Activated CD4-positive, alpha-beta memory T cell treated with anti-CD3 and anti-CD28 coated beads, Interleukin-2, amount 10 ng/mL, durations not matched to agents 7 days and 5 days (primary cell): Measurements from ENCODE around the gene CD6. TPM values are rescaled to one million over a fixed set of nuclear protein-coding genes. Genes with fewer than 3 reads are reported as not detected.

Experiments
- CTCF ChIA-PET: fragments of 350-600 bp; sonication (Branson Sonifier 250); formaldehyde crosslinking; loops from one replicate; lab custom pipeline; 2021; ENCODE audit warnings: antibody characterized with exemption, inconsistent platforms; lab: Charles Lee
- POLR2A ChIA-PET: fragments of 350-600 bp; sonication (Branson Sonifier 250); formaldehyde crosslinking; loops from one replicate; lab custom pipeline; 2021; ENCODE audit warnings: antibody characterized with exemption; lab: Charles Lee
- DNase-seq: peaks from one replicate; pipeline ENCODE4 v3.0.0-alpha.2; 2020
- H3K27ac Mint-ChIP-seq: one replicate; pipeline ENCODE4 v1.8.0; 2021; ENCODE audit warnings: mild to moderate bottlenecking, mixed read lengths
- H3K27me3 Mint-ChIP-seq: one replicate; pipeline ENCODE4 v1.8.0; 2021; ENCODE audit warnings: mixed read lengths
- H3K36me3 Mint-ChIP-seq: one replicate; pipeline ENCODE4 v1.8.0; 2021; ENCODE audit warnings: low read depth, mixed read lengths
- H3K4me1 Mint-ChIP-seq: one replicate; pipeline ENCODE4 v1.8.0; 2021; ENCODE audit warnings: mixed read lengths
- H3K4me3 Mint-ChIP-seq: one replicate; pipeline ENCODE4 v1.8.0; 2021; ENCODE audit warnings: mild to moderate bottlenecking, mixed read lengths
- H3K9me3 Mint-ChIP-seq: one replicate; pipeline ENCODE4 v1.8.0; 2021; ENCODE audit warnings: mixed read lengths
- total RNA-seq, 2 experiments: library from RNA; stranded (reverse); gene quantifications; one replicate each; pipeline ENCODE4 v1.2.3, GENCODE V29; 2021

The CD6 gene
- total RNA-seq, 2 experiments from 2014 or later: 293 to 299 TPM

DNA sequence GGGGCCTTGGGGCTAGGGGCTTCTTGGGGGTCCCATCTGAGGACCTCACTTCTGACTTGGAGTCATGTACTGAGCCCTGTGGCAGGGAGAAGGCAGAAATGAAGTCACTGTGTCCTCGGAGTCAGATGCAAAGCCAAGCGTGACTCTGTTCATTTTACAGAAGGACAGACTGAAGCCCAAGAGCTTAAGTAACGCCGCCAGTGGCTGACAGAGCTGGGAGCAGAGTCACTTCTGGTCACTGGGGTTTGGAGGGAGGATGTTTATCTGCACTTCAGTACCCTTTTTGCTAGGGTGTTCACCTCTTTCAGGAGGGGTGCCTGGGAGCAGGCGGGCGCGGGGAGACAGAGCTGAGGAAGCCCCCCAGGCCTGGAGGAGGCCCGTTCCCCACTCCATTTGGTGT lies 10.7 kb downstream of the CD6 start:
- H3K27me3 Mint-ChIP-seq: no peaks in the 10 kb centered on the region
- ChIA-PET POLR2A (interaction anchor here (0.7 to 7.4 kb wide), 17 partner anchors 16 to 150 kb away, joined by 3 to 101 read pairs (median 4); partner anchors contain the start of genes CD5 and TMEM109), CTCF (interaction anchor here (1.0 to 1.4 kb wide), 4 partner anchors 9 to 147 kb away, joined by 3 to 6 read pairs (median 3); no protein-coding TSS in a partner anchor)
- H3K4me3 Mint-ChIP-seq: peak overlapping the region; percentile 80
- H3K36me3 Mint-ChIP-seq: peaks cover 77% of the 10 kb centered on the region
- peak; percentile 63 for DNase-seq
- peak overlapping the region; percentile 99 for H3K27ac Mint-ChIP-seq
- H3K9me3 Mint-ChIP-seq: no peaks in the 10 kb centered on the region
- peaks cover 91% of the 10 kb centered on the region for H3K4me1 Mint-ChIP-seq

DNA sequence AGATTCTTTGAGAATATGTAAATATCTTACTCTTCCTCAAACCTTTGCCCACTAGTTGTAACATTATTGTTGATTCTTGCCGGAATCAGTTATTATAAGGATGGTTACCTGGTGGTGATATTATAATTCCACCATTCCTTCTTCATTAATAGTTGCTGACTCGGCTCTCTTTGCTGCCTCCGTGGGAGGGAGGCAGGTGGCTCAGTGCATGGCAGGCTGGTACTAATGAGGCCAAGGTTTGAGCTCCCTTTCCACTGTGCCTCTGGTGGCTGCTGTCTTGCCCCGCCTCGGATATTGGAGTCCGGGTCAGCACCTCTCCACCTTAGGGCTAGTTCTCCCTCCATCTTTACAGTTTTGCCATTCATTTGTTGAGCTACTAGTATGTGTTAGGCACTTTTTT lies 12.7 kb downstream of the CD6 start:
- no peak for DNase-seq
- ChIA-PET CTCF (interaction anchor here (0.6 to 1.1 kb wide), 4 partner anchors 13 to 1713 kb away, joined by 3 to 11 read pairs (median 3); partner anchors contain the start of gene CD6), POLR2A (interaction anchor here (0.7 to 6.6 kb wide), 14 partner anchors 12 to 143 kb away, joined by 3 to 61 read pairs (median 6); no protein-coding TSS in a partner anchor)
- H3K4me1 Mint-ChIP-seq: peaks cover 92% of the 10 kb centered on the region
- peak overlapping the region; percentile 99 for H3K27ac Mint-ChIP-seq
- H3K36me3 Mint-ChIP-seq: peaks cover 79% of the 10 kb centered on the region
- H3K27me3 Mint-ChIP-seq: no peaks in the 10 kb centered on the region
- H3K9me3 Mint-ChIP-seq: no peaks in the 10 kb centered on the region
- H3K4me3 Mint-ChIP-seq: peak overlapping the region; percentile 80

DNA sequence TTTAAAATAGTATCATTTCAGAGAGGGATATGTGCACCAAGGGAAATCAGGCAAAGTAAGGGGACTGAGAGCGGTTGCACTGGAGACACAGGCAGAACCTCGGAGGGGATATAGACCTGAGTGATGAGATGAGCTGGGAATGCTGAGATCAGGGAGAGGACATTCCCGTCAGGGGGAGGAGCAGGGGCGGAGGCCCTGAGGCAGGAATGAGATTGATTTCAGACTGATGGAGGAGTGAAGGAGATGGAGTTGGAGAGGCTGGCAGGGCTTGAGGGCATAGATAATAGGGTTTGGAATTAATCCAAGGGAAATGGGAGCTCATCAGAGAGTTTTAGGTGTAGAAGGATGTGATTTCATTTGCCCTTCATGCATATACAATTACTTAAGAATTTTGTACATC lies 13.2 kb downstream of the CD6 start:
- peak overlapping the region; percentile 99 for H3K27ac Mint-ChIP-seq
- H3K27me3 Mint-ChIP-seq: no peaks in the 10 kb centered on the region
- CTCF ChIA-PET: interaction anchor here (0.6 to 2.0 kb wide), 5 partner anchors 8 to 1712 kb away, joined by 3 to 11 read pairs (median 3); partner anchors contain the start of gene CD6
- no peak for DNase-seq
- no peaks in the 10 kb centered on the region for H3K9me3 Mint-ChIP-seq
- H3K36me3 Mint-ChIP-seq: peaks cover 83% of the 10 kb centered on the region
- peaks cover 93% of the 10 kb centered on the region for H3K4me1 Mint-ChIP-seq
- POLR2A ChIA-PET: interaction anchor here (0.7 to 6.6 kb wide), 14 partner anchors 11 to 142 kb away, joined by 3 to 61 read pairs (median 6); no protein-coding TSS in a partner anchor
- H3K4me3 Mint-ChIP-seq: peak overlapping the region; percentile 80

DNA sequence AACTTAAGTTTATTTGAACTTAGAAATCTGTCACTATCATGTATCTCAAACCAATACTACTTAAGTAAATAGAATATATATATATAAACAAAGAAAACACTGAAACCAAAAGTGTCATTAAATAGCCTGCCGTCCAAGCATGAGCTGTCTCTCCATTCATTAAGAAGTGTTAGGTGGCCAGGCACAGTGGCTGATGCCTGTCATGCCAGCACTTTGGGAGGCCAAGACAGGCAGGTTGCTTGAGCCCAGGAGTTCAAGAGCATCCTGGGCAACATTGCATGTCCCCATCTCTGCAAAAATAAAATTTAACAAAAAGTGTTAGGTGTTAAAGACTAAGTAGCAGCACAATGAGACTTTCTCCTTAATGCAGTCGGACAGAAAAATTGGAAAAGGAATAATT lies 14.0 kb downstream of the CD6 start:
- H3K27ac Mint-ChIP-seq: peak overlapping the region; percentile 99
- POLR2A ChIA-PET: interaction anchor here (1.0 to 6.6 kb wide), 17 partner anchors 10 to 1856 kb away, joined by 3 to 61 read pairs (median 7); partner anchors contain the start of gene TMEM109
- H3K4me3 Mint-ChIP-seq: peak overlapping the region; percentile 80
- DNase-seq: no peak
- peaks cover 81% of the 10 kb centered on the region for H3K36me3 Mint-ChIP-seq
- H3K4me1 Mint-ChIP-seq: peaks cover 92% of the 10 kb centered on the region
- CTCF ChIA-PET: interaction anchor here (0.8 to 2.0 kb wide), 8 partner anchors 9 to 144 kb away, joined by 3 to 11 read pairs (median 6); partner anchors contain the start of gene CD6
- H3K9me3 Mint-ChIP-seq: no peaks in the 10 kb centered on the region
- no peaks in the 10 kb centered on the region for H3K27me3 Mint-ChIP-seq

DNA sequence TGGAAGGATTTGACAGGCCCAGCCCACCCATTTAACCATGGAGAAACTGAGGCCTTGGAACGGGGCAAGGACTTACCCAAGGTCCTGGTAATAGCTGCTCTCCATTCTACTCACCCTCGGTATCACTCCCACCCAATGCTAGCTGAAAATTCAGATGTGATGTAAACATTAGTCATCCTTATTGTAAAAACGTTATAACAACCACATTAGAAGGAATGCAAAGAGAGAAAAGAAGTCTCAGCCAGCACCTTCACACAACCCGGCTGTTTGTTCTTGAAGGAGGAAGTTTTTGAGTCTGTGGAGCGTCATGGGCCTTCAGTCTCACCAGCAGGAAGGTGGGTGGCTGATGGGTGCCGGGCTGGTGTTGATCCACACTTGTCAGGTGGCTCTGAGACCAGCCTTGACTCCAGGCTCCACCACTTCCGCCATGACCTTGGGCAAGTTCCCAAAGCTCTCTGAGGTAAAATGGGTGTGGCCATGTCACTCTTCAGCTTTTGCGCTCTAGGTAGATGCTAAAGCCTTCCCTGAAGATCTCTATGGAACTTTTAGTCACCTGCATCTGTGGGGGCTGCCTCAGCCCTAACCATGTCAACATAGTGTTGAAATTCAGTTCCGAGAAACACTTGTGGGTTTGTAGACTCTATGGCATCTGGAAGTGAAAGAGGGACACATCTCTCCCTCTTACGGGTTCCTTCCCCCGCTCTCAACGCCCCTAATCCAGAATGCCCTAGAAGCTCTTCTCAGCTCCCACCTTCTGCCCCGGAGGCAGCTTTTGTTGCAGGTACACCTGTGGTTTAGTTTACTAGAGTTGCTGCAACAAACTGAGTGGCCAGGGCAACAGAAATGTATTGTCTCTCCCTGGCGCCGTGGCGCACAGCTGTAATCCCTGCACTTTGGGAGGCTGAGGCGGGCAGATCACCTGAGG lies 14.8 kb downstream of the CD6 start:
- Mint-ChIP-seq H3K27me3 (no peaks in the 10 kb centered on the region), H3K9me3 (no peaks in the 10 kb centered on the region), H3K4me3 (peak overlapping the region; percentile 80), H3K36me3 (peaks cover 80% of the 10 kb centered on the region), H3K4me1 (peaks cover 91% of the 10 kb centered on the region), H3K27ac (peak overlapping the region; percentile 99)
- DNase-seq: peak; percentile 90
- ChIA-PET POLR2A (interaction anchor here (0.6 to 6.6 kb wide), 24 partner anchors 10 to 1855 kb away, joined by 3 to 61 read pairs (median 5); partner anchors contain the start of genes CD5 and TMEM109), CTCF (interaction anchor here (0.8 to 2.0 kb wide), 9 partner anchors 9 to 143 kb away, joined by 3 to 10 read pairs (median 4); partner anchors contain the start of gene CD6)

DNA sequence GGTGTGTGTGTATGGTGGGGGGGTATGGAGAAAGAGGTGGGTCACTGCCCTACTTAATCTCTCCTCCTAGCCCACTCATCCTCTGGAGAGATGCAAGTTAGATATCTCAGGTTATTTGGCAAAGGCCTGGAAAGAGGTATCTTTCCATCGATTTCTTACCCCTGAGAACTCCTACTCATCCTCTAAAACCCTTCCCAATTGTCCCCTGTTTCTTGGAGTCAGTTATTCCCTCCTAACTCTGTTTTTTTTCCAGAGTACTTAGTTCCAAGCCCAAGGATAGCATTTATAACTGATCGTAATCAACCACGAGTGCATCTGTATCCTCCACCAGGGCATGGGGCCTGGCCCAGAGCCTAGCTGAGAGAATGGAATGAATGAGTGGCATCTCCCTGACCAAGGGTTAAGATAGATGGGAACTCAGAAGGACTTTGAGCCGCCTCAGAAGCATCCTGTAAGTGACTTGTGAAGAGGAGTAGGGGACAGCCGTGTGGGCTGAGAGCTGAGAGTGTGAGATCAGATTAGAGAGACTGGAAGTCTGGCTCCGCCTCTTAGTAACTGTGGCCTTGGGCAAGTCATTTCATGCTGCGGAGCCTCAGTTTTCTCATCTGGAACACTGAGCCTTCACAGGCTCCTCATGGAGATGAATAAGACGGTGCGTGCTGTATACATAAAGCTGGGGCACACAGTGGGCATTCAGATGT lies 16.2 kb downstream of the CD6 start:
- CTCF ChIA-PET: interaction anchor here (1.0 to 1.6 kb wide), 6 partner anchors 11 to 143 kb away, joined by 3 to 7 read pairs (median 3); no protein-coding TSS in a partner anchor
- Mint-ChIP-seq H3K36me3 (peaks cover 78% of the 10 kb centered on the region), H3K27ac (peak overlapping the region; percentile 99)

DNA sequence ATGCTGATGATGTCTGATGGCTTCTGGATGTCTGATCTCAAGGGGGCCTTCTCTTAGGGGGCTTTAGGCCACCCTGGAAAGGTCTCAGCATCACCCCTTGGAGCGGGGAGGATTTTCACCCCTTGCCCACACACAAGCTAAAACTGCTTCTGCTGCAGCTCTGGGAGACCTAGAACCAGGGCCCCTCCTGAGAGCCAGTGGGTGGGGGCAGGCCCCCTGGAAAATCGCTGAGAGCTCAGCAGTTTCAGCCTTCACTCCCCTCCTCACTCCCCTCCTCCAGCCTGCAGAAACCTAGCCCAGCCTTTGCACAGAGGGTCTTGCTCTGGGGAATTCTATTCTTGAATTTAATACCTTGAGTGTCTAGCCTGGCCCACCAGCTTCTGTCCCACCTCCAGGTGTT lies 17.2 kb downstream of the CD6 start:
- H3K9me3 Mint-ChIP-seq: no peaks in the 10 kb centered on the region
- CTCF ChIA-PET: interaction anchor here (0.5 to 3.7 kb wide), 6 partner anchors 9 to 142 kb away, joined by 3 to 14 read pairs (median 3); no protein-coding TSS in a partner anchor
- DNase-seq: no peak
- POLR2A ChIA-PET: interaction anchor here (0.8 to 6.6 kb wide), 16 partner anchors 10 to 141 kb away, joined by 3 to 61 read pairs (median 6); partner anchors contain the start of gene CD5
- H3K36me3 Mint-ChIP-seq: peaks cover 78% of the 10 kb centered on the region
- H3K27ac Mint-ChIP-seq: peak overlapping the region; percentile 99
- H3K27me3 Mint-ChIP-seq: no peaks in the 10 kb centered on the region
- H3K4me3 Mint-ChIP-seq: peak overlapping the region; percentile 46
- peaks cover 86% of the 10 kb centered on the region for H3K4me1 Mint-ChIP-seq

More for the DNA sequence above, 16.2 kb downstream of the CD6 start:
- POLR2A ChIA-PET: interaction anchor here (0.6 to 6.6 kb wide), 21 partner anchors 9 to 142 kb away, joined by 3 to 61 read pairs (median 5); partner anchors contain the start of gene CD5
- peak; percentile 76 for DNase-seq
- H3K27me3 Mint-ChIP-seq: no peaks in the 10 kb centered on the region
- no peaks in the 10 kb centered on the region for H3K9me3 Mint-ChIP-seq
- peak overlapping the region; percentile 80 for H3K4me3 Mint-ChIP-seq
- H3K4me1 Mint-ChIP-seq: peaks cover 86% of the 10 kb centered on the region

DNA sequence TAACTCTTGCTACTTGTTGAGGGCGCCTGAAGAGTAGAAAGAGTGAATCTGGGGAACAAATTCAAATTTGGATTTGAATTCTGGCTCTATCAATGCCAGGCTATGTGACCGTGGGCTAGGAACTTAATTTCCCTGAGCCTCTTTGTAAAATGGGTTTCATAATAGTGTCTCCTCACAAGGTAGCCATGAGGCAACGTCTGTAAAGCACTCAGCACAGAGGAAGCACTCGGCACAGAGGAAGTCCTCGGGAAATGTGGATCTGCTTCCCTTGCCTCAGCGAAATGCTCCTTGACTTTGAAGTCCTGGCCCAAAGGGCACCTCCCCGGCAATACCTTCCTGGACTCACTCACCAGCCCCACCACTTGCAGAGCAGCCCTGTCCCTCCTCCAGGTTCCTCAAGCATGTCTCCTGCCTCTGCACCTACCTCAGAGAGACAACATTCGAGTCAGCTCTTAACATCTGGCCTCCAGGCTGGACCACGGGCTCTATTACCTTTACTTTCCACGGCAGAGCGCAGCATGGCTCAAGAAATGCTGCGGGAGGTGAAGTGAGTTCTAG lies 17.7 kb downstream of the CD6 start:
- peaks cover 77% of the 10 kb centered on the region for H3K36me3 Mint-ChIP-seq
- peak overlapping the region; percentile 46 for H3K4me3 Mint-ChIP-seq

DNA sequence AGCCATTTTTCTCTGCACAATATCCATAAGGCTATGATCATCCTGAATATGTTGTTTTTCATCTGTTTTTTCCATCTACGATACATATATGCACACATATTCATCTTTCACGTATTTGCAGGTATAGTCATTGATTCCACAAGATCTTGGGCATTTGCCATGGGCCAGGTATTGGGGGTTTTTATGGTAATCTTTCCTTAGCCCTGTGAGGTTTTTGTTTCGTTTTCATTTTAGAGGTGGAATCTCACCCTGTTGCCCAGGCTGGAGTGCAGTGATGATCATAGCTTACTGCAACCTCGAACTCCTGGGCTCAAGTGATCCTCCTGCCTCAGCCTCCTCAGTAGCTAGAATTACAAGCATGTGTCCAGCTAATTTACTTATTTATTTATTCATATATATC lies 20.0 kb downstream of the CD6 start:
- Mint-ChIP-seq H3K36me3 (peaks cover 82% of the 10 kb centered on the region), H3K27ac (peak overlapping the region; percentile 41), H3K27me3 (no peaks in the 10 kb centered on the region), H3K4me1 (peaks cover 88% of the 10 kb centered on the region), H3K9me3 (no peaks in the 10 kb centered on the region), H3K4me3 (peak overlapping the region; percentile 42)
- CTCF ChIA-PET: interaction anchor here (0.9 to 5.8 kb wide), 6 partner anchors 9 to 90 kb away, joined by 3 to 27 read pairs (median 4); partner anchors contain the start of gene CD6
- no peak for DNase-seq
- POLR2A ChIA-PET: interaction anchor here (0.7 to 2.5 kb wide), 5 partner anchors 13 to 86 kb away, joined by 3 to 6 read pairs (median 3); no protein-coding TSS in a partner anchor

More for the DNA sequence above, 17.7 kb downstream of the CD6 start:
- ChIA-PET CTCF (interaction anchor here (0.5 to 5.8 kb wide), 6 partner anchors 10 to 112 kb away, joined by 3 to 27 read pairs (median 4); partner anchors contain the start of gene CD6), POLR2A (interaction anchor here (1.4 to 6.6 kb wide), 10 partner anchors 15 to 122 kb away, joined by 3 to 61 read pairs (median 8); partner anchors contain the start of gene CD5)
- no peaks in the 10 kb centered on the region for H3K9me3 Mint-ChIP-seq
- peaks cover 85% of the 10 kb centered on the region for H3K4me1 Mint-ChIP-seq
- no peak for DNase-seq
- no peaks in the 10 kb centered on the region for H3K27me3 Mint-ChIP-seq
- H3K27ac Mint-ChIP-seq: peak overlapping the region; percentile 99

DNA sequence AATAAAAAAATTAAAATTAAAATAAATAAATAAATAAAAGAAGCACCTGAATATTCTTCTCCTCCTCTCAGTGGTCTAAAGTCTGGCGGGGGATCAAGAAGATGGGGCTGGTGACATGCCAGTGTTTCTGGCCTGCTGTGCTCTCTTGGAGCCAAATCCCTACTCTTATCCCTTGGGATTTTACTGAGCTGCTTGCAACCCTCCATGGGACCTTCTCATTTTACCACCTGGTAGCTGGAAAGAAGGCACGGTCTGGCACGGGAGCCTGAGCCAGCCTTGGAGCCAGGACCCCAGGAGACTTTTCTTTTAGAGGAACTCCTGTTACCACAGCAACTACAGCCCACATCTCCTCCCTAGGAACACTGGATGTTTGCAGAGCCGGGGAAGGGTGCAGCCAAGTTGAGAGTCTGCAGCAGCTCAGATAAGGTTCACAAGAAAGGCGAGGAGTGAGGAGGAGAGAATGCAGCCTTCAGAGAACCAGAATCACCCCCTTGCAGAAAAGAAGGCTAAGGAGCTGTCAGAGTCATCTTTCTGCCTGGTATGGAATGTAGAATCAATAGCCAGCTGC lies 21.4 kb downstream of the CD6 start:
- ChIA-PET POLR2A (interaction anchor here (0.8 to 6.9 kb wide), 8 partner anchors 7 to 121 kb away, joined by 3 to 53 read pairs (median 6); no protein-coding TSS in a partner anchor), CTCF (interaction anchor here (1.5 to 5.8 kb wide), 3 partner anchors 14 to 23 kb away, joined by 4 to 27 read pairs (median 7); partner anchors contain the start of gene CD6)
- Mint-ChIP-seq H3K36me3 (peaks cover 76% of the 10 kb centered on the region), H3K27me3 (no peaks in the 10 kb centered on the region), H3K9me3 (no peaks in the 10 kb centered on the region), H3K4me1 (peaks cover 82% of the 10 kb centered on the region), H3K4me3 (peak overlapping the region; percentile 63), H3K27ac (peak overlapping the region; percentile 81)
- no peak for DNase-seq

DNA sequence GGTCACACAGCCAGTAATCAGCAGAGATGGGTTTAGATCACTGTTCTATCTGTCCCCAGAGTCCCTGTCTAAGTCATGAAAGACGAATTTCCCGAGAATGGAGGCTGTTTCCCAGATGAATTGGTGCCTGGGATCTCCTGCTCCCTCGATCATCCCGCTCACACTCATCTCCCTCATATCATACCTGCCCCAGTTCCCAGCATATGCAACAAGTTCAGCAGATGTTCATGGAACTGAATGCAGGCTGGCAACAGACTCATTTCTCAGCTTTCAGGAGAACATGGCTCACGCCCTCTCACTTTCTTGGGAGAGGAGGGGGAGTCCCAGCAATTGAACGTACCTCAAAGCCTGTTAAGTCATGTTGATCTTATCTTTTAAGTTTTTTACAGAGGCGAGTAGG lies 22.1 kb downstream of the CD6 start:
- DNase-seq: no peak
- ChIA-PET CTCF (interaction anchor here (1.5 to 5.8 kb wide), 4 partner anchors 11 to 23 kb away, joined by 4 to 27 read pairs (median 6); partner anchors contain the start of gene CD6), POLR2A (interaction anchor here (0.6 to 6.9 kb wide), 9 partner anchors 8 to 1606 kb away, joined by 4 to 53 read pairs (median 6); no protein-coding TSS in a partner anchor)
- no peaks in the 10 kb centered on the region for H3K9me3 Mint-ChIP-seq
- H3K4me1 Mint-ChIP-seq: peaks cover 82% of the 10 kb centered on the region
- peak overlapping the region; percentile 63 for H3K4me3 Mint-ChIP-seq
- H3K36me3 Mint-ChIP-seq: peaks cover 74% of the 10 kb centered on the region
- peak overlapping the region; percentile 81 for H3K27ac Mint-ChIP-seq
- no peaks in the 10 kb centered on the region for H3K27me3 Mint-ChIP-seq
